Measurements from ENCODE around the gene IMPDH1.
"Not testable (repeated sequence)": the region's sequence is repeated elsewhere in the genome, so short reads cannot be mapped to it uniquely, and the experiment has no call there.

GRCh38 chr7:128457385-128457784 is 47.6 kb upstream of the IMPDH1 start:
- not testable (repeated sequence) for TF ChIP-seq POLR2A, CTCF (IDR thresholded peaks at IDR 0.05)

Data from suprapubic skin (tissue), 3 donors.